Muscle of leg (tissue), 9 donors: Measurements from ENCODE around the gene ECHS1. TPM values are rescaled to one million over a fixed set of nuclear protein-coding genes. Genes with fewer than 3 reads are reported as not detected.

ENCODE experiments used
- polyA plus RNA-seq, 8 donors: library from polyadenylated mRNA; unstranded; fragments of 120-200 nt; gene quantifications; one replicate each; pipeline versions ENCODE4 v1.2.1 to v1.2.3, GENCODE V29; 2013; ENCODE audit warnings: inconsistent platforms in 1 of 8, low replicate concordance in 1 of 8; ENCODE audit not compliant: insufficient read length in 8 of 8, insufficient read depth in 1 of 8
- total RNA-seq: library from RNA; stranded (reverse); fragments of 120-200 nt; gene quantifications from one replicate; pipeline ENCODE4 v1.2.4, GENCODE V29; 2013

The ECHS1 gene
- total and polyA plus RNA-seq, 9 donors, result 107 to 147 (median 127) TPM

Other genes with a start within 250 kb of the ECHS1 start
- 2.7 TPM for gene KNDC1, start 213.1 kb downstream of the ECHS1 start, total RNA-seq
- gene KNDC1, start 213.1 kb downstream of the ECHS1 start, polyA plus RNA-seq, result 1 to 10 TPM; 1.5 to 9.8 (median 4.5) TPM
- gene UTF1, start 143.1 kb downstream of the ECHS1 start, total RNA-seq, result not detected
- gene UTF1, start 143.1 kb downstream of the ECHS1 start, polyA plus RNA-seq, result not detected
- 0.04 TPM for gene VENTX, start 135.5 kb downstream of the ECHS1 start, total RNA-seq
- gene VENTX, start 135.5 kb downstream of the ECHS1 start, polyA plus RNA-seq, result under 1 TPM; 0.11 to 0.24 (median 0.17) TPM
- gene ADAM8, start 96.5 kb downstream of the ECHS1 start, total RNA-seq, result 1.4 TPM
- 1 to 10 TPM; 1.4 to 3.0 (median 2.0) TPM for gene ADAM8, start 96.5 kb downstream of the ECHS1 start, polyA plus RNA-seq
- gene TUBGCP2, start 64.5 kb downstream of the ECHS1 start, total RNA-seq, result 38.0 TPM
- gene TUBGCP2, start 64.5 kb downstream of the ECHS1 start, polyA plus RNA-seq, result 10 to 100 TPM; 33.6 to 51.2 (median 39.8) TPM
- 22.3 TPM for gene ZNF511, start 64.4 kb downstream of the ECHS1 start, total RNA-seq
- gene ZNF511, start 64.4 kb downstream of the ECHS1 start, polyA plus RNA-seq, result 10 to 100 TPM; 30.8 to 43.9 (median 37.4) TPM
- gene CALY, start 36.5 kb downstream of the ECHS1 start, total RNA-seq, result not detected
- gene CALY, start 36.5 kb downstream of the ECHS1 start, polyA plus RNA-seq, result under 1 TPM in 2 of 8 donors, not detected in 6; 0.08 to 0.16 TPM
- not detected for gene PRAP1, start 26.0 kb downstream of the ECHS1 start, total RNA-seq
- 1 to 10 TPM in 1 of 8 donors, under 1 TPM in 2, not detected in 5; 0.21 to 3.7 (median 0.36) TPM for gene PRAP1, start 26.0 kb downstream of the ECHS1 start, polyA plus RNA-seq
- 12.1 TPM for gene FUOM, start 15.3 kb downstream of the ECHS1 start, total RNA-seq
- 10 to 100 TPM in 1 of 8 donors, 1 to 10 TPM in 7; 5.6 to 11.7 (median 7.4) TPM for gene FUOM, start 15.3 kb downstream of the ECHS1 start, polyA plus RNA-seq
- gene PAOX, start 5.9 kb upstream of the ECHS1 start, total RNA-seq, result 3.4 TPM
- gene PAOX, start 5.9 kb upstream of the ECHS1 start, polyA plus RNA-seq, result 1 to 10 TPM; 2.7 to 4.9 (median 3.8) TPM
- 22.7 TPM for gene MTG1, start 20.8 kb upstream of the ECHS1 start, total RNA-seq
- gene MTG1, start 20.8 kb upstream of the ECHS1 start, polyA plus RNA-seq, result 10 to 100 TPM; 34.0 to 52.3 (median 41.1) TPM
- 0.53 TPM for gene SPRN, start 51.3 kb upstream of the ECHS1 start, total RNA-seq
- 1 to 10 TPM; 3.4 to 4.4 (median 3.9) TPM for gene SPRN, start 51.3 kb upstream of the ECHS1 start, polyA plus RNA-seq
- 1.5 TPM for gene SCART1, start 80.6 kb upstream of the ECHS1 start, total RNA-seq
- 1 to 10 TPM in 5 of 8 donors, under 1 TPM in 3; 0.53 to 1.9 (median 1.4) TPM for gene SCART1, start 80.6 kb upstream of the ECHS1 start, polyA plus RNA-seq
- 0.98 TPM for gene CYP2E1, start 154.0 kb upstream of the ECHS1 start, total RNA-seq
- gene CYP2E1, start 154.0 kb upstream of the ECHS1 start, polyA plus RNA-seq, result 1 to 10 TPM in 5 of 8 donors, under 1 TPM in 3; 0.25 to 1.9 (median 1.3) TPM
- gene SYCE1, start 192.2 kb upstream of the ECHS1 start, total RNA-seq, result 0.13 TPM
- under 1 TPM; 0.11 to 0.56 (median 0.33) TPM for gene SYCE1, start 192.2 kb upstream of the ECHS1 start, polyA plus RNA-seq